Measurements from ENCODE around the gene LMNTD1. TPM values are rescaled to one million over a fixed set of nuclear protein-coding genes. Genes with fewer than 3 reads are reported as not detected.

The LMNTD1 gene
- total RNA-seq, 1 experiment from 2014 or later, result not detected

DNA sequence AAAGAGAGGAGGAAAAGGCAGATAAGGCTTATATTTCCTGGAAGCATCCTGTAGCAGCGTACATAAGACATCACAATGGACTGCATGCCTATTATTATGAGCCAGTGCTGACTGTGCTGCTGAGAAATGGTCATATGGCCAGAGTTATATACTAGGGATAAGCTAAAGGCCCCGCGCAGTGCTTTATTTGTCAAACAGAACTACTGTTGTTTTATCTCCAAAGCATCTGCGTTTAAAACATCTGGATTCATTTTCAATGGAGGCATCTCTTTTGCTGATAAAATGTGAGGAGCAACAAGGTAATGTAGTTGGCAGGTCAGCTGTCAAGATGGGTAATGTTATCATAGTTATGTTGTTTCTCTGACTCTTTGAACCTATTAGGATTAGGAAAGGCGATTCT is 28.0 kb upstream of the LMNTD1 start:
- Mint-ChIP-seq H3K9me3 (peaks cover 10% of the 10 kb centered on the region), H3K36me3 (peaks cover 6% of the 10 kb centered on the region), H3K4me3 (no peak overlapping the region), H3K27ac (no peak overlapping the region), H3K27me3 (ENCODE audit: low read depth) (no peaks in the 10 kb centered on the region), H3K4me1 (no peaks in the 10 kb centered on the region)
- ATAC-seq (no peak), DNase-seq (ENCODE audit: low spot score) (no peak)
- TF ChIP-seq ZNF396 (CRISPR knock-in tag; IDR thresholded peaks at IDR 0.05; ENCODE audit: borderline replicate concordance), result no peak
- no peak for TF ChIP-seq ZNF423 (CRISPR knock-in tag; IDR thresholded peaks at IDR 0.05)
- no peak for TF ChIP-seq FOXJ3 (CRISPR knock-in tag; IDR thresholded peaks at IDR 0.05; ENCODE audit: borderline replicate concordance)
- TF ChIP-seq, protein P1, sequence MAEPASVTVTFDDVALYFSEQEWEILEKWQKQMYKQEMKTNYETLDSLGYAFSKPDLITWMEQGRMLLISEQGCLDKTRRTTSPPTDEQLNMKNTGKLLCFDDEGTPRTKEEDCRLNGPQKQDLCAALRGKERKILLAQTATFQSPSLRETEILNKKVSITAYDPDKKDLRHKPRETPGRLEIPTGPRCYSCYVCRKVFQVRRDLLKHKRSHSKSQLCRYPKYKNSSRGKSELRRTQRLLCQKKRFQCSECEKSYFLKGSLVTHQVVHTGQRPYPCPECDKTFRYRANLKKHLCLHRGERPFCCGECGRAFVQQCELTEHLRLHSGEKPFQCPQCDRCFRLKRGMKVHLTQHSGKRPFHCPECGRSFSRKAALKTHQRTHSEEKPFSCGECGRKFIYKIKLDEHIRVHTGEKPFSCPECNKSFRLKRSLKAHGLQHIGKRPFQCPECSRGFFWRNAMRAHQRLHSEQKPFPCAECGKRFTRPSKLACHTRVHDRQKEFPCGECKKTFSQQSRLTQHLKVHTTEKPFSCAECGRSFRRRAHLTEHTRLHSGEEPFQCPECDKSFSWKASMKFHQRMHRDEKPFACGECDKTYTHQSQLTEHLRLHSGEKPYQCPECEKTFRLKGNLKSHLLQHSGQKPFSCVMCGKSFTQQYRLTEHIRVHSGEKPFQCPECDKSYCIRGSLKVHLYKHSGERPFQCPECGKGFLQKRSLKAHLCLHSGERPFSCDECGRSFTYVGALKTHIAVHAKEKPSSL (CRISPR knock-in tag; conservative IDR thresholded peaks at IDR 0.05), result no peak
- TF ChIP-seq, protein P2, sequence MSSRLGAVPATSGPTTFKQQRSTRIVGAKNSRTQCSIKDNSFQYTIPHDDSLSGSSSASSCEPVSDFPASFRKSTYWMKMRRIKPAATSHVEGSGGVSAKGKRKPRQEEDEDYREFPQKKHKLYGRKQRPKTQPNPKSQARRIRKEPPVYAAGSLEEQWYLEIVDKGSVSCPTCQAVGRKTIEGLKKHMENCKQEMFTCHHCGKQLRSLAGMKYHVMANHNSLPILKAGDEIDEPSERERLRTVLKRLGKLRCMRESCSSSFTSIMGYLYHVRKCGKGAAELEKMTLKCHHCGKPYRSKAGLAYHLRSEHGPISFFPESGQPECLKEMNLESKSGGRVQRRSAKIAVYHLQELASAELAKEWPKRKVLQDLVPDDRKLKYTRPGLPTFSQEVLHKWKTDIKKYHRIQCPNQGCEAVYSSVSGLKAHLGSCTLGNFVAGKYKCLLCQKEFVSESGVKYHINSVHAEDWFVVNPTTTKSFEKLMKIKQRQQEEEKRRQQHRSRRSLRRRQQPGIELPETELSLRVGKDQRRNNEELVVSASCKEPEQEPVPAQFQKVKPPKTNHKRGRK (CRISPR knock-in tag; IDR thresholded peaks at IDR 0.05; ENCODE audit: borderline replicate concordance), result no peak
- TF ChIP-seq GRHL2 (CRISPR knock-in tag; IDR thresholded peaks at IDR 0.05; ENCODE audit: insufficient replicate concordance, severe bottlenecking), result no peak
- TF ChIP-seq TP53 (CRISPR knock-in tag; IDR thresholded peaks at IDR 0.05), result no peak
- ChIA-PET CTCF (no interaction called here), POLR2A (no interaction called here)

DNA sequence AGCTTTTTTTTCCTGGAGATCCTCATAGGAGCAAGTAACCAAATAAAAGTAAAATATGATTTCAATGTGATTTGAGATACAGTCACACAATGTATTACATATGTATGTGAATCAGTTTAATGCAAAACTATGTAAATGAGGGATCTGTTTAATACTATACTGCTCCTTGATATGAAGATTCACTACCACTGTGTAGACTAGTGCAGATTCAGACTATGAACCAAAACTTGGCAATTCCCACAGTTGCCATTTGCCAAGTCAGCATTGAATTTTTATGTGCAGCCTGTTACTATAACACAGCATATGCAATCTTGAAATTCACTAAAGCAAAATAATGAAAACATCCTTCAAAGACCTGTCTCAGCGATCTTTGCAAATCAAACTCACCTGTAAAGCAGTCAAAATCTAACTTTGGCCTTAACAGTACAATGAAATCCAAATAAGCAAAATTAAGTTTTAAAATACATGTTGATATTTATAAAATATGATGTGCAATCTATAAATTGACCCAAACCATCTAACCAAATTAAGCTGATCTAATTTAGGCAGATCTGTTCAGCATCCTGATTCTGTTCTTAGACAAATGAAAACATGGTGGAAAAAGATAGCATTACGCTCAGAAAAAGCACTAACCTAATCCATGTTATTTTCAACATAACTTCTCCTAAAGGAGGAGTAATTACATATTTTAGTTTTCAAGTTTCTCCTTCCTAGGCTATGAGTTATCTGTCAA is 25.5 kb upstream of the LMNTD1 start:
- no peak for ATAC-seq
- no peak for DNase-seq (ENCODE audit: low spot score)
- TF ChIP-seq, protein P3, sequence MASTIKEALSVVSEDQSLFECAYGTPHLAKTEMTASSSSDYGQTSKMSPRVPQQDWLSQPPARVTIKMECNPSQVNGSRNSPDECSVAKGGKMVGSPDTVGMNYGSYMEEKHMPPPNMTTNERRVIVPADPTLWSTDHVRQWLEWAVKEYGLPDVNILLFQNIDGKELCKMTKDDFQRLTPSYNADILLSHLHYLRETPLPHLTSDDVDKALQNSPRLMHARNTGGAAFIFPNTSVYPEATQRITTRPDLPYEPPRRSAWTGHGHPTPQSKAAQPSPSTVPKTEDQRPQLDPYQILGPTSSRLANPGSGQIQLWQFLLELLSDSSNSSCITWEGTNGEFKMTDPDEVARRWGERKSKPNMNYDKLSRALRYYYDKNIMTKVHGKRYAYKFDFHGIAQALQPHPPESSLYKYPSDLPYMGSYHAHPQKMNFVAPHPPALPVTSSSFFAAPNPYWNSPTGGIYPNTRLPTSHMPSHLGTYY (CRISPR knock-in tag; IDR thresholded peaks at IDR 0.05), result no peak
- TF ChIP-seq TP53 (CRISPR knock-in tag; IDR thresholded peaks at IDR 0.05) (no peak), ZNF138 (CRISPR knock-in tag; conservative IDR thresholded peaks at IDR 0.05) (no peak)
- TF ChIP-seq, protein P4, sequence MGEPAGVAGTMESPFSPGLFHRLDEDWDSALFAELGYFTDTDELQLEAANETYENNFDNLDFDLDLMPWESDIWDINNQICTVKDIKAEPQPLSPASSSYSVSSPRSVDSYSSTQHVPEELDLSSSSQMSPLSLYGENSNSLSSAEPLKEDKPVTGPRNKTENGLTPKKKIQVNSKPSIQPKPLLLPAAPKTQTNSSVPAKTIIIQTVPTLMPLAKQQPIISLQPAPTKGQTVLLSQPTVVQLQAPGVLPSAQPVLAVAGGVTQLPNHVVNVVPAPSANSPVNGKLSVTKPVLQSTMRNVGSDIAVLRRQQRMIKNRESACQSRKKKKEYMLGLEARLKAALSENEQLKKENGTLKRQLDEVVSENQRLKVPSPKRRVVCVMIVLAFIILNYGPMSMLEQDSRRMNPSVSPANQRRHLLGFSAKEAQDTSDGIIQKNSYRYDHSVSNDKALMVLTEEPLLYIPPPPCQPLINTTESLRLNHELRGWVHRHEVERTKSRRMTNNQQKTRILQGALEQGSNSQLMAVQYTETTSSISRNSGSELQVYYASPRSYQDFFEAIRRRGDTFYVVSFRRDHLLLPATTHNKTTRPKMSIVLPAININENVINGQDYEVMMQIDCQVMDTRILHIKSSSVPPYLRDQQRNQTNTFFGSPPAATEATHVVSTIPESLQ (CRISPR knock-in tag; IDR thresholded peaks at IDR 0.05), result no peak
- H3K9me3 Mint-ChIP-seq, result peaks cover 10% of the 10 kb centered on the region
- H3K27ac Mint-ChIP-seq, result no peak overlapping the region
- ChIA-PET CTCF (no interaction called here), POLR2A (no interaction called here)
- peaks cover 6% of the 10 kb centered on the region for H3K36me3 Mint-ChIP-seq
- no peaks in the 10 kb centered on the region for H3K4me1 Mint-ChIP-seq
- no peaks in the 10 kb centered on the region for H3K27me3 Mint-ChIP-seq (ENCODE audit: low read depth)
- H3K4me3 Mint-ChIP-seq, result no peak overlapping the region

DNA sequence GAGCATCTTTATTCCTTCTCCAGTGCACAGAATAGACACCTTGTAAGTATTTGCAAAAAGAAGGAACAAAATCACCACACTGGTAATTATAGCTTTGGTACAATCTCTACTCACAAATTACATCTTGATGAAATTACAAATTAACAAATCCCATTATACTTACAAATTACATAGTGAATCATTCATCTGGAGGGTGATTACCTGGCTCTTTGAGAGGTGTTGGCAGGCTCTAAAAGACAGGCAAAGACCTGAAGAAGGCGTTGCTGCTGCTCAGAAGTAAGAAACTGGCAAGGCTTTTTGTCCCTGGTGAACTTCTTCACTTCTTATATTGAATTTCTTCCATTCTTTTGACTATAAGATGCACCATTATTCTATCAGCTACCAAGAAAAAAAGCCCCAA is 21.7 kb upstream of the LMNTD1 start:
- POLR2A ChIA-PET, result no interaction called here
- Mint-ChIP-seq H3K36me3 (peaks cover 6% of the 10 kb centered on the region), H3K27ac (no peak overlapping the region), H3K4me1 (no peaks in the 10 kb centered on the region), H3K9me3 (peaks cover 10% of the 10 kb centered on the region), H3K27me3 (ENCODE audit: low read depth) (no peaks in the 10 kb centered on the region), H3K4me3 (no peak overlapping the region)
- CTCF ChIA-PET, result no interaction called here
- no peak for TF ChIP-seq ZNF232 (CRISPR knock-in tag; IDR thresholded peaks at IDR 0.05)
- no peak for TF ChIP-seq NR3C1 (CRISPR knock-in tag; conservative IDR thresholded peaks at IDR 0.05; ENCODE audit: low read depth)
- no peak for TF ChIP-seq ZNF416 (CRISPR knock-in tag; IDR thresholded peaks at IDR 0.05)
- no peak for ATAC-seq
- no peak for DNase-seq (ENCODE audit: low spot score)

All from WTC11 (cell line).